ENCODE measurements around the gene LRTM2.

The LRTM2 gene

GRCh38 chr12:1844661-1845409 is 24.5 kb downstream of the LRTM2 start:
- no peak for ATAC-seq
- TF ChIP-seq TSHZ2 (CRISPR knock-in tag; IDR thresholded peaks at IDR 0.05) (no peak), SNAI2 (CRISPR knock-in tag; IDR thresholded peaks at IDR 0.05) (no peak)

GRCh38 chr12:1845427-1845826 is 25.1 kb downstream of the LRTM2 start:
- no peak for ATAC-seq
- TF ChIP-seq SNAI2 (CRISPR knock-in tag; IDR thresholded peaks at IDR 0.05) (no peak), RARB (CRISPR knock-in tag; IDR thresholded peaks at IDR 0.05) (no peak), TSHZ2 (CRISPR knock-in tag; IDR thresholded peaks at IDR 0.05) (no peak), ESRRG (CRISPR knock-in tag; IDR thresholded peaks at IDR 0.05) (no peak)
- TF ChIP-seq, protein P1, sequence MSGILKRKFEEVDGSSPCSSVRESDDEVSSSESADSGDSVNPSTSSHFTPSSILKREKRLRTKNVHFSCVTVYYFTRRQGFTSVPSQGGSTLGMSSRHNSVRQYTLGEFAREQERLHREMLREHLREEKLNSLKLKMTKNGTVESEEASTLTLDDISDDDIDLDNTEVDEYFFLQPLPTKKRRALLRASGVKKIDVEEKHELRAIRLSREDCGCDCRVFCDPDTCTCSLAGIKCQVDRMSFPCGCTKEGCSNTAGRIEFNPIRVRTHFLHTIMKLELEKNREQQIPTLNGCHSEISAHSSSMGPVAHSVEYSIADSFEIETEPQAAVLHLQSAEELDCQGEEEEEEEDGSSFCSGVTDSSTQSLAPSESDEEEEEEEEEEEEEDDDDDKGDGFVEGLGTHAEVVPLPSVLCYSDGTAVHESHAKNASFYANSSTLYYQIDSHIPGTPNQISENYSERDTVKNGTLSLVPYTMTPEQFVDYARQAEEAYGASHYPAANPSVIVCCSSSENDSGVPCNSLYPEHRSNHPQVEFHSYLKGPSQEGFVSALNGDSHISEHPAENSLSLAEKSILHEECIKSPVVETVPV (CRISPR knock-in tag; IDR thresholded peaks at IDR 0.05), result no peak
- TF ChIP-seq, protein P2, sequence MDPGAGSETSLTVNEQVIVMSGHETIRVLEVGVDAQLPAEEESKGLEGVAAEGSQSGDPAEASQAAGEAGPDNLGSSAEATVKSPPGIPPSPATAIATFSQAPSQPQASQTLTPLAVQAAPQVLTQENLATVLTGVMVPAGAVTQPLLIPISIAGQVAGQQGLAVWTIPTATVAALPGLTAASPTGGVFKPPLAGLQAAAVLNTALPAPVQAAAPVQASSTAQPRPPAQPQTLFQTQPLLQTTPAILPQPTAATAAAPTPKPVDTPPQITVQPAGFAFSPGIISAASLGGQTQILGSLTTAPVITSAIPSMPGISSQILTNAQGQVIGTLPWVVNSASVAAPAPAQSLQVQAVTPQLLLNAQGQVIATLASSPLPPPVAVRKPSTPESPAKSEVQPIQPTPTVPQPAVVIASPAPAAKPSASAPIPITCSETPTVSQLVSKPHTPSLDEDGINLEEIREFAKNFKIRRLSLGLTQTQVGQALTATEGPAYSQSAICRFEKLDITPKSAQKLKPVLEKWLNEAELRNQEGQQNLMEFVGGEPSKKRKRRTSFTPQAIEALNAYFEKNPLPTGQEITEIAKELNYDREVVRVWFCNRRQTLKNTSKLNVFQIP (CRISPR knock-in tag; IDR thresholded peaks at IDR 0.05; ENCODE audit: borderline replicate concordance, low read depth), result no peak

DNA sequence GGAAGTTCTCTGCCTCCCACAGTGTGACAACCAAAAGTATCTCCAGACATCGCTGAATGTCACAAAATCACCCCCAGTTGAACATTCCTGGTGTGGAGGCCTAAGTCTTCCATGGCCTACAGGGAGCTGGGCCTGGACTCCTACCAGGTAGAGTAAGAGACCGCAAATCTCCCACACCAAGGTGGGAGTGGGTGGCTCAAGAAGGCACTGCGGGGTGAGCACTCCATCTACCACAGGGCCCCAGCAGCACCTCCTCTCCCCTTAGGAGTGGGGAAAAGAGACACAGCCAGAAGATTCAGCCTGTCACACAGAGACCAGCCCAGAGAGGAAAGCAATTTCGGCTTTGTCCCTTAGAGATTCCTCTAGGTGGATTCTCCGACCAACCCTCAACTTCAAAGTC is 25.5 kb downstream of the LRTM2 start:
- TF ChIP-seq ESRRG (CRISPR knock-in tag; IDR thresholded peaks at IDR 0.05) (no peak), ZFP30 (CRISPR knock-in tag; IDR thresholded peaks at IDR 0.05) (no peak)
- ATAC-seq, result no peak

DNA sequence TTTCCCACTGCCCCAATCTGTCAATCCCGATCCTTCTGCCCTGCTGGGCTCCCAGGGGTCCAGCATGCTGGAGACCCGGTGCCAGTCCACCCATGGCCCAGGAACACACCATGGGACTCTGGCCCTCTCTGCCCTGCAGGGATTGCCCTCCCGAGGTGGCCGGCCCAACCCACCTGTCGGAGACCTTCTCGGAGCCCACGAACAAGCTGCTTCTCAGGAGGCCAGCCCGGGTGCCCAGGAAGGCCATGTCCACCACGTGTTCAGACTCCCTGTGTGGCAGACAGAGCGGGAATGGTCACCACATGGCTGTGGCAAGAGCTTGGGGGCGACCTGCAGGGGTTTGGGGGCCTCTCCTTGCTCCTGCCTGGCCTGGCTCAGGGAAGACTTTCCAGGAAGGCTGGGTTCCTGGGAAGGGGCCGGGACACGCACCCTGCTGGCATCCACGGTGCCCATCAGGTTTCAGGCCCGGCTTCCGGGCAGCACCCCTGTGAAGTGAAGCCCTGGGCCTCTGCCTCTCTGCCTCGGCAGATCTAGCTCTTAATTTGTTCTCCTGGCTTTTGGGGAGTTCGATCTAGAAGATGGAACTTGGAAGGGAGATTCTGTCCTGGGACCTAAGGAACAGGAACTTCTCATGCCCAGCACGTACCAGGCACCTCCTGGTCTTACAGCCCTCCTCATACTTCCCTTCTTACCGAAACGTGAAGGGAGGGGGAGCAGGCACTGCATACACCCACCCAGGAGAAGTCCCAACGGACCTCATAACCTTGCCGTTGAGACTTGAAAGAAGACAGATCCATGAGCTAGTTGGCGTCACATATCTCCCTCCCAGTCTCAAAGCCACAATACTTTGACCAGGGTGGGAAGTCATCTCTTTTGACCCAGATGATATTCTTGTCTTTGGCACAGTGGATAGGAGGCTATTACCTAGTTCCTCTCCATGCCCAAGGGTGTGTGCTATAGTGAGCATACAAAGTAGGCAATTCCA is 26.3 kb downstream of the LRTM2 start:
- no peak for ATAC-seq
- TF ChIP-seq, protein P2 (CRISPR knock-in tag; IDR thresholded peaks at IDR 0.05; ENCODE audit: borderline replicate concordance, low read depth), result no peak

- ATAC-seq, result no peak
- no peak for TF ChIP-seq ZNF70 (CRISPR knock-in tag; IDR thresholded peaks at IDR 0.05)
- TF ChIP-seq, protein P1 (CRISPR knock-in tag; IDR thresholded peaks at IDR 0.05), result no peak
- TF ChIP-seq ZNF8 (CRISPR knock-in tag; IDR thresholded peaks at IDR 0.05), result no peak
- TF ChIP-seq ZC3H10 (CRISPR knock-in tag; IDR thresholded peaks at IDR 0.05), result no peak
- no peak for TF ChIP-seq ISL1 (CRISPR knock-in tag; IDR thresholded peaks at IDR 0.05)
- no peak for TF ChIP-seq SNAI2 (CRISPR knock-in tag; IDR thresholded peaks at IDR 0.05)
- TF ChIP-seq TOX (CRISPR knock-in tag; IDR thresholded peaks at IDR 0.05; ENCODE audit: borderline replicate concordance), result no peak
- TF ChIP-seq, protein P2 (CRISPR knock-in tag; IDR thresholded peaks at IDR 0.05; ENCODE audit: borderline replicate concordance, low read depth), result no peak
- TF ChIP-seq, protein P3, sequence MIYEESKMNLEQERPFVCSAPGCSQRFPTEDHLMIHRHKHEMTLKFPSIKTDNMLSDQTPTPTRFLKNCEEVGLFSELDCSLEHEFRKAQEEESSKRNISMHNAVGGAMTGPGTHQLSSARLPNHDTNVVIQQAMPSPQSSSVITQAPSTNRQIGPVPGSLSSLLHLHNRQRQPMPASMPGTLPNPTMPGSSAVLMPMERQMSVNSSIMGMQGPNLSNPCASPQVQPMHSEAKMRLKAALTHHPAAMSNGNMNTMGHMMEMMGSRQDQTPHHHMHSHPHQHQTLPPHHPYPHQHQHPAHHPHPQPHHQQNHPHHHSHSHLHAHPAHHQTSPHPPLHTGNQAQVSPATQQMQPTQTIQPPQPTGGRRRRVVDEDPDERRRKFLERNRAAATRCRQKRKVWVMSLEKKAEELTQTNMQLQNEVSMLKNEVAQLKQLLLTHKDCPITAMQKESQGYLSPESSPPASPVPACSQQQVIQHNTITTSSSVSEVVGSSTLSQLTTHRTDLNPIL (CRISPR knock-in tag; IDR thresholded peaks at IDR 0.05; ENCODE audit: low read depth), result no peak
- no peak for TF ChIP-seq BACH2 (CRISPR knock-in tag; IDR thresholded peaks at IDR 0.05; ENCODE audit: borderline replicate concordance)
- TF ChIP-seq ESRRG (CRISPR knock-in tag; IDR thresholded peaks at IDR 0.05), result no peak
These were observed 27.0 kb downstream of the LRTM2 start for GRCh38 chr12:1847411-1847810.

Data from SK-N-SH treated with all-trans-retinoic acid at 6 μM for 48 hours (cell line).